NCI-H2029 (cell line): Measurements from ENCODE around the gene ELAPOR2.
A peak's percentile ranks its signal among the peaks of the same experiment; 100 is the strongest.
"Not testable (repeated sequence)": the region's sequence is repeated elsewhere in the genome, so short reads cannot be mapped to it uniquely, and the experiment has no call there.

Experiments
- DNase-seq: peaks from one replicate; lab custom pipeline; 2025; lab: John Stamatoyannopoulos, UW

The ELAPOR2 gene

DNA sequence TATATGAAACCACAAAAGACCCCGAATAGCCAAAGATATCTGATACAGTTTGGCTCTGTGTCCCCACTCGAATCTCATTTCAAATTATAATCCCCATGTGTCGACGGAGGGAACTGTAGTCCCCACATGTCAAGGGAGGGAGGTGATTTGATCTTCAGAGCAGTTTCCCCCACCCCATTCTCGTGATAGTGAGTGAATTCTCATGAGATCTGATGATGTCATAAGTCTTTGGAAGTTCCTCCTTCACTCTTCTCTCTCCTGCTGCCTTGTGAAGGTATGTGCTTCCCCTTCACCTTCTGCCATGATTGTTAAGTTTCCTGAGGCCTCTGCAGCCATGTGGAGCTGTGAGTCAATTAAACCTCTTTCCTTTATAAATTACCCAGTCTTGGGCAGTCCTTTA lies 13.0 kb downstream of the ELAPOR2 start:
- DNase-seq, result no peak

DNA sequence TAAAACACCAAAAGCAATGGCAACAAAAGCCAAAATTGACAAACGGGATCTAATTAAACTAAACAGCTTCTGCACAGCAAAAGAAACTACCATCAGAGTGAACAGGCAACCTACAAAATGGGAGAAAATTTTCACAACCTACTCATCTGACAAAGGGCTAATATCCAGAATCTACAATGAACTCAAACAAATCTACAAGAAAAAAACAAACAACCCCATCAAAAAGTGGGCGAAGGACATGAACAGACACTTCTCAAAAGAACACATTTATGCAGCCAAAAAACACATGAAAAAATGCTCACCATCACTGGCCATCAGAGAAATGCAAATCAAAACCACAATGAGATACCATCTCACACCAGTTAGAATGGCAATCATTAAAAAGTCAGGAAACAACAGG lies 14.7 kb downstream of the ELAPOR2 start:
- not testable (repeated sequence) for DNase-seq

DNA sequence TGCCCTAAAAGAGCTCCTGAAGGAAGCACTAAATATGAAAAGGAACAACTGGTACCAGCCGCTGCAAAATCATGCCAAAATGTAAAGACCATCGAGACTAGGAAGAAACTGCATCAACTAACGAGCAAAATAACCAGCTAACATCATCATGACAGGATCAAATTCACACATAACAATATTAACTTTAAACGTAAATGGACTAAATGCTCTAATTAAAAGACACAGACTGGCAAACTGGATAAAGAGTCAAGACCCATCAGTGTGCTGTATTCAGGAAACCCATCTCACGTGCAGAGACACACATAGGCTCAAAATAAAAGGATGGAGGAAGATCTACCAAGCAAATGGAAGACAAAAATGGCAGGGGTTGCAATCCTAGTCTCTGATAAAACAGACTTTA lies 17.9 kb downstream of the ELAPOR2 start:
- not testable (repeated sequence) for DNase-seq

DNA sequence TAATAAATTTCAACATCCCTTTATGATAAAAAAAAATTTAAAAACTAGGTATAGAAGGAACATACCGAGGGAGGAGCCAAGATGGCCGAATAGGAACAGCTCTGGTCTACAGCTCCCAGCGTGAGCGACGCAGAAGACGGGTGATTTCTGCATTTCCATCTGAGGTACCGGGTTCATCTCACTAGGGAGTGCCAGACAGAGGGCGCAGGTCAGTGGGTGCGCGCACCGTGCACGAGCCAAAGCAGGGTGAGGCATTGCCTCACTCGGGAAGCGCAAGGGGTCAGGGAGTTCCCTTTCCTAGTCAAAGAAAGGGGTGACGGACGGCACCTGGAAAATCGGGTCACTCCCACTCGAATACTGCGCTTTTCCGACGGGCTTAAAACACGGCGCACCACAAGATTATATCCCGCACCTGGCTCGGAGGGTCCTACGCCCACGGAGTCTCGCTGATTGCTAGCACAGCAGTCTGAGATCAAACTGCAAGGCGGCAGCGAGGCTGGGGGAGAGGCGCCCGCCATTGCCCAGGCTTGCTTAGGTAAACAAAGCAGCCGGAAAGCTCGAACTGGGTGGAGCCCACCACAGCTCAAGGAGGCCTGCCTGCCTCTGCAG lies 19.7 kb downstream of the ELAPOR2 start:
- DNase-seq, result peak; percentile 5

DNA sequence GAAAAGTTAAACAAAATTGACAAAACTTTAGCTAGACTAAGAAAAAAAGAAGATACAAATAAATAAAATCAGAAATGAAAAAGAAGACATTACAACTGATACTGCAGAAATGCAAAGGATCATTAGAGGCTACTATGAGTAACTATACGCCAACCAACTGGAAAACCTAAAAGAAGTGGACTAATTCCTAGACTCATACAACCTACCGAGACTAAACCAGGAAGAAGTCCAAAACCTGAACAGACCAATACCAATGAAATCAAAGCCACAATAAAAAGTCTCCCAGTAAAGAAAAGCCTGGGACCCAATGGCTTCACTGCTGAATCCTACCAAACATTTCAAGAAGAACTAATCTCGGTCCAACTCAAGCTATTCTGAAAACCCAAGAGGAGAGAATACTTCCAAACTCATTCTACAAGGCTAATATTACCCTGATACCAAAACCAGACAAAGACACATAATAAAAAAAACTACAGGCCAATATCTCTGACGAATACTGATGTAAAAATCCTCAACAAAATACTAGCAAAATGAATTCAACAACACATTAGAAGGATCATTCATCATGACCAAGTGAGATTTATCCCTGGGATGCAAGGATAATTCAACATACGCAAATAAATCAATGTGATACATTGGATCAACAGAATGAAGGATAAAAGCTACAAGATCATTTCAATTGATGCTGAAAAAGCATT lies 20.3 kb downstream of the ELAPOR2 start:
- no peak for DNase-seq

DNA sequence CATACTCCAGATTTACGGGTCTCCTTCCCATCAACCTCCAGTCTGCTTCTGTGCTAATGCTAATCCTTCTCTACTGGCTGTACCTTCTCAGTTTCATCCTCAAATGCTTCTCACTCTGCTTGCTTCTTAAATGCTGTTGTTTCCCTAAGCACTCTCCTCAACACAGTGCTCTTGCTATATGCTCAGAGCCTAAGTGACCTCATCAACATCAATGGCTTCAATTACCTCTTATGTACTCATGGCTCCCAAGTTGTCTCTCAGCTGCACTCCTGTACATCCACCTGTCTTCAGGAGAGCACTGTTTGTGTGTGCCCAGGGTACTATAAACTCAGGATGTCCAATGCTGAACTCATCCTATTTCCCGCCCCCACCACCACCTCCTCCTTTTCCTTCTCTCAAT lies 22.5 kb downstream of the ELAPOR2 start:
- peak; percentile 13 for DNase-seq

DNA sequence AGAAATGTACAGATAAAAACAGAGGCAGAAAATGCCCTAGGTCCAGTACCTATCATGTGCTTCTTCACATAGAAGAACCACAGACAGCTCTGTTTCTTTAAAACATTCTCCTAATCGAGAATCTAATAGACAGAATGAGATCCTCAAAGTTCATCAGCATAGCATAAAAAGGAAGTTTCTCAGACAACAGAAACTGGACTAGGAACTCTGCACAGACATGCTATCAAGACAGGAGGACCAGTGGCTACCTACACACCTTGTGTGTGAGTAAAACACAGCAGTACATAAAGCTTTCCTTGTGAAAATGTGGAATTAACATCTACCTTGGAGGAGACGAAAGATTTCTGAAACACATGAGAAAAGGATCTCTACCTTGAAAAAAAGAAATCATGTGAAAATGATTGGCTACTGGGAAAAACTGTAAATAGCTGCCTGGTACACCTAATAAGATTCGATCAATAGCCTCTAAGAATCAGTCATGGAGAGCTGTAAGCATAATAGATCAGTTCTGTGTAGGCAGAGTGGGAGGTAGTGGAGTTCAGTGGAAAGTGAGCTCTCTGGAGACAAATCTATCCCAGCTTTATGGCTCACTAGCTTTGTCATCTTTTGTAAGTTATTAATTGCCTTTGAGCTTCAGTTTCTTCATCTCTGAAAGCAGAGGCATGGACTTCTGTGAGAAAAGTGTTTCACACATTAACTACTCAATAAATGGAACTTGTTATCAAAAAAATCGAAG lies 26.7 kb downstream of the ELAPOR2 start:
- no peak for DNase-seq

DNA sequence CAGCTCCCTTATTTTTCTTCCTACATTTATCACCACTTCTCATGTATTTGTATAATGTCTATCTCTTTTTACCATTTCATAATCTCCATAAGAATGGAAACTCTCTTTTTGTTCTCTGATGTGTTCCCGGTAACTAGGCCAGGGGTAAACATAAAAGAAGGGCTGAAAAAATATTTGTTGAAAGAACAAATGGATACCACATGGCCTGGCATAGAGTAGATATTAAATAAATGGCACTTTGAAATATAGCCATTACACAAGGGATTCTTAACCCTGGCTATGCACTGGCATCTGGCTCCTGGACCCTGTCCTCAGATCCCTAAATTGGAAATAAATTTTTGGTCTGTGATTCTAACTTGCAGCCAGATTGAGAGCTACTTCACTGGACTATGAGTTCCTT lies 30.4 kb downstream of the ELAPOR2 start:
- DNase-seq, result no peak

DNA sequence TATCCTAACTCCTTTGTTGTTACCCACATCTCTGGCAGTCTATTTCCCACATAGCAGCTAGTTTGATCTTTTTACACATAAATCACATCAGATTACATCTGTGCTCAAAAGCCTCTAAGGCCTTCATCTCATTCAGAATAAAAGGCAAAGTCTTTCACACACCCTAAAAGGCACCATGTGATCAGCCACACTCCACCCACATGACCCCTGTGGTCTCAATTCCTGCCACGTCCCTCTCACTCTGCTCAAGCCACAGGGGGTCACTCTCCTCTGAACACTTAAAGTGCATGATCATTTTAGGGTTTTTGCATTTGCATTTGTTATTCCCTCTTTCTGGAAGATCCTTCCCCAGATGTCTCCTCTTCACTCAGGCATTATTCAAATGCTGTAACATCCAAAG lies 30.8 kb downstream of the ELAPOR2 start:
- DNase-seq, result no peak

DNA sequence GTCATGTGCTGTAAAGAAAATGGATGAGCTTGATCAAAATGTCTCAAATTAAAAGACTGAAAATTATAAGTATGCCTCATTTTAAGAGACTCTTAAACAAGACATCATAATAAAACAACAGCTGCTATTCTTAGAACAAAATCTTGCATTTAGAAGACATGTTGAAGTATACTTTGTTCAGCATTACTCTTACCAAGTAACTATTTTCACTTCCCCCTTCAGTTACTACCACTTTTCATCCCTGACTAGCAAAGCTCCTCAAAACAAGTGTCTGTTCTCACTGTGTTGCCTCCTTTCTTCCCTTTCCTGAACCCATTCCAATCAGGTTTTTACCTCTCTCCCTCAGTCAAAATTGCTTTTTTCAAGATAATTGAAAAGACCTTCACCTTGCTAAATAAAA lies 31.6 kb downstream of the ELAPOR2 start:
- no peak for DNase-seq

DNA sequence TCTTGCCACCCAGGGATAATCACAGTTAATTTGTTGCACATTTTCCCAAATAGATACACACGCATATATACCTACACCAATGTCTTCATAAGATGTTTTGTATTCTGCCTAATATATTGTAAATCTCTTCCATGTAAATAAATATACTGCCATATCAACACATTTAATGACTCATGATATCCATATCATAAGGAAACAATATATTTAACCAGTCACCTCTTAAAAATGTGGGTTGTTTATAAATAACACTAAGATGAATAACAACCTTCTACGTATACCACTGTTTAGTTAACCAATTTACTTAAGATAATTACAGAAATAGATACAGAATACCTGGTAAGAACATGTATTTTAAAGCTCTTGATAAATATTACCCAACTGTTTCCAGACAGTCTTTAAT lies 38.2 kb downstream of the ELAPOR2 start:
- no peak for DNase-seq

DNA sequence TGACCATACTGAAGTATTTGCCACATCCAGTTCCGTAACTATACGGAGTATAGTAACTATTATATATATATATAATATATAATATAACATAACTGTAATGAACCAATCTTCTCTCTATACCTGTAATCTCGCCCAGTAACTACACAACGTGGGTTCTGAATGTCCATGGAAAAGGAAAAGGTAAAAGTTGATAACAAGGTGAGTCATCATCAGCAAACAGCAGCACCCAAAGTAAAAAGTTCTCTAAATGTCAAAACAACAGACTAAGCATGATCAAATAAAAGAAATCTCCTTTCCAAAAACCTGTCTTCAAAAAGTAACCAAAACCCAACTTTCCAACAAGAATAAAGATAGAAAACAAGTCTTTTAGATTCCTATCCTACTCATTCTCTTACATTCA lies 42.8 kb downstream of the ELAPOR2 start:
- no peak for DNase-seq

DNA sequence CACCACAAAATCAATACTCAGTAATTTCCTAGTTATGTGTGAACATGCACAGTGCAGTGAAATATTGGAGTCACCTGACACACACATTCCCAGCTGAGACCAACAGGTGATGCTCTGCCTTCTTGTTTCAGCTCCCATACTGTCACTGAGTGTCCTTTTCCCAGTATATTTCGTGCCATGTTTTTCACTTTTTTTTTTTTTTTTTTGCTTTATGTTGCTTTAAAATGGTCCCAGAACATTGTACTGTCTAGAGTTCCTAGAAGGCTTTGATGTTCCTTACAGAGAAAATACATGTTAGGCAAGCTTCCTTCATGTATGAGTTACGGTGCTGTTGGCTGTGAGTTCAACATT lies 45.6 kb downstream of the ELAPOR2 start:
- DNase-seq, result no peak

DNA sequence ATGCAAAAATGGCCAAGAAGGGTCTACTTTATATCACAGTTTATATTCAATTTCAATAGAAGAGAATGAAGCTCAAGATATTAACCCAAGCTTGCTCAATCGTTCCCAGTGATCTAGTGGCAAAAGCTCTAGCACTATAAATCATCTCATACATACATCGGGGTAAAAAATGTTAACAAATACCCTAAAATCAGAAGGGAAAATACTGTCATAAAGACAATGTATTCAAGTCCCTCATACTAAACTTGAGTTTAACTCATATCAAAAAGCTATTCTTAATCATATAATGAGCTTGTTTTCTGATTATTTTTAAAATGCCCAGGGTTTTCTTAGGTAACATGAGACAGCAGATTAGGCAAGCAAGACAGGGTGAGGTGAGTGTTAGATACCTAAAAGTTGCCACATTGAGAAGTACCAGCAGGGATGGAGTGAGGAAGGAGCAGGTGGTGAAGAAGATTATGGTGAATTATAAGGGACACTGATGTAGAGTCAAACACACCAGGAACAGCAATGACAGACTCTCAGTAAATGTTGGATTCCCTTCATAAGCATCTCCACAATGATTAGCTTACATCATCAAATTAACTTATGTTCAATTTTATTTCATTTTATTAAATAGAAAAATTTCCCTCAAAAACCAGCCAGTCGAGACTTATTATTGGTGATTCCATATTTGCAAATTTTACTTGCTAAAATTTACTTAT lies 46.2 kb downstream of the ELAPOR2 start:
- no peak for DNase-seq
